Measurements from ENCODE around the gene ADAMTS8. TPM values are rescaled to one million over a fixed set of nuclear protein-coding genes. Genes with fewer than 3 reads are reported as not detected.

Gene ADAMTS8
- total RNA-seq, 6 experiments from 2014 or later, result 0.11 TPM; not detected in 5

DNA sequence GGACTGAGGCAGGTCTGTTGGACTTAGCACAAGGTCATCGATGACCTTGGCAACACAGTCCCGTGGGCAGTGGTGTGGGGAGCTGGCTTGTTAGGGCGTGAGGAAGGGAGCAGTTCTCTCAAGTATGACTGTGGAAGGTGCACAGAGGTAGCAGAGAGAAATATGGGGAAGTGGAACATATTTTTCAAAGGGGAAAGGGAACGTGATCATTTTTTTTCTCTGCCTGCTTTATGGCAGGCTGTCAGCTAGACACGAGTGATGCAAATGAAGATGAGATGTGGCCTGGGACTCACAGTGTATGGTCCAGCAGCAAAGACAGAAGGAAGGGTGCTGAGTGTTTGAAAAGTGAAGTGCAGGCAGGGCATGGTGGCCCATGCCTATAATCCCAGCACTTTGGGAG is 30.6 kb downstream of the ADAMTS8 start:
- Histone ChIP-seq H3K36me3 (no peaks in the 10 kb centered on the region), H3K9me3 (no peaks in the 10 kb centered on the region), H3K4me1 (peaks cover 0 to 11% (median 6%) of the 10 kb centered on the region in 4 donors), H3K4me3 (no peak overlapping the region), H3K27me3 (no peaks in the 10 kb centered on the region), H3K27ac (no peak overlapping the region)
- DNase-seq, result no peak
- ATAC-seq, result peak in 1 of 4 donors; percentile 7
- intact Hi-C loops (cut with DNase I), result no loop called here
- WGBS (ENCODE audit: insufficient coverage, low coverage, low lambda C conversion rate, missing lambda C conversion rate), result 40% methylated on average over 5 of the region's 5 CpGs
- TF ChIP-seq, protein P1, sequence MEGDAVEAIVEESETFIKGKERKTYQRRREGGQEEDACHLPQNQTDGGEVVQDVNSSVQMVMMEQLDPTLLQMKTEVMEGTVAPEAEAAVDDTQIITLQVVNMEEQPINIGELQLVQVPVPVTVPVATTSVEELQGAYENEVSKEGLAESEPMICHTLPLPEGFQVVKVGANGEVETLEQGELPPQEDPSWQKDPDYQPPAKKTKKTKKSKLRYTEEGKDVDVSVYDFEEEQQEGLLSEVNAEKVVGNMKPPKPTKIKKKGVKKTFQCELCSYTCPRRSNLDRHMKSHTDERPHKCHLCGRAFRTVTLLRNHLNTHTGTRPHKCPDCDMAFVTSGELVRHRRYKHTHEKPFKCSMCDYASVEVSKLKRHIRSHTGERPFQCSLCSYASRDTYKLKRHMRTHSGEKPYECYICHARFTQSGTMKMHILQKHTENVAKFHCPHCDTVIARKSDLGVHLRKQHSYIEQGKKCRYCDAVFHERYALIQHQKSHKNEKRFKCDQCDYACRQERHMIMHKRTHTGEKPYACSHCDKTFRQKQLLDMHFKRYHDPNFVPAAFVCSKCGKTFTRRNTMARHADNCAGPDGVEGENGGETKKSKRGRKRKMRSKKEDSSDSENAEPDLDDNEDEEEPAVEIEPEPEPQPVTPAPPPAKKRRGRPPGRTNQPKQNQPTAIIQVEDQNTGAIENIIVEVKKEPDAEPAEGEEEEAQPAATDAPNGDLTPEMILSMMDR (IDR thresholded peaks at IDR 0.05), result no peak
- no peak for TF ChIP-seq POLR2A (IDR thresholded peaks at IDR 0.05)

DNA sequence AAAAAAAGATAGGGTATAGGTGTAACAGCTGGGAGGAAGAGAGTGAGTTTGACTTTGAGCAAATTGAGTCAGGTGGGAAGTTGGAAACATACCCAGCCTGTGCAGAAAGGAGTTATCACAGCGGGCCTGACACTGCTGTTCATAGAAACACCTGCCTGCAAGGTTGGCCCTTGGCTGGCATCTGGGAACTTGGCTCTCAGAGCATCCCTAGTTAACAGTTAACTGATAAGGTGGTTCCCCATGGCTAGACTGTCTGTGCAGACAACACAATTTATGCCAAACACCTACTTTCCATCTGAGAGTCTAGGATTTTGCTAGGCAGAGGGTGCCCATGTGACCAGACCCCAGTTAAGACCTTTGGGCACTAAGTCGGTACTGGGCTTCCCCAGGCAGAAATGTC is 31.4 kb downstream of the ADAMTS8 start:
- intact Hi-C loops (cut with DNase I), result no loop called here
- WGBS (ENCODE audit: insufficient coverage, low coverage, low lambda C conversion rate, missing lambda C conversion rate), result 47% methylated on average over 2 of the region's 2 CpGs
- no peaks in the 10 kb centered on the region for H3K27me3 ChIP-seq
- no peaks in the 10 kb centered on the region for H3K9me3 ChIP-seq
- peaks cover 0 to 11% (median 6%) of the 10 kb centered on the region in 4 donors for H3K4me1 ChIP-seq
- H3K27ac ChIP-seq, result no peak overlapping the region
- TF ChIP-seq, protein P1 (IDR thresholded peaks at IDR 0.05), result no peak
- TF ChIP-seq POLR2A (IDR thresholded peaks at IDR 0.05), result no peak
- ATAC-seq (peak; percentile 96 to 98 (median 98)), DNase-seq (peak; percentile 57 to 84 (median 77))
- no peak overlapping the region for H3K4me3 ChIP-seq
- no peaks in the 10 kb centered on the region for H3K36me3 ChIP-seq

DNA sequence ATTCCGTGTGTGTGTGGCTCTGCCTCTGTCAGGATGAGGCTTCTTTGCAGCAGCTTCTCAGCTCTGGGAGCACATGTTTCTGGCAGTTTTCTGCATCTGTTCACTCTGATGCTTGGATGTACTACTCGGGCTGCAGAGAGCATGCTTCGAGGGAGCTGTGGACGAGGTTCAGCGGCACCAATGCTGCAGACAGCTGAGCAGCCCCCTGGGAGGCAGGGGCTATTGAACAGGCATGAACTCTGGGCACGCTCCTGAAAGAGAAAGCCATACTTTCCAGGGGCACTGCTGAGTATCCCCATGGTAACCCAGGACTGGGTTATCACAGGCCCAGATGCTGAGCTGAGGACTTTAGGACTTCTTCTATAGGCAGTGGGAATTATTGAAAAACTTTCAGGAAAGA is 33.8 kb downstream of the ADAMTS8 start:
- Histone ChIP-seq H3K27ac (no peak overlapping the region), H3K9me3 (no peaks in the 10 kb centered on the region), H3K4me1 (peaks cover 0 to 11% (median 6%) of the 10 kb centered on the region in 4 donors), H3K27me3 (no peaks in the 10 kb centered on the region), H3K36me3 (no peaks in the 10 kb centered on the region), H3K4me3 (no peak overlapping the region)
- DNase-seq (no peak), ATAC-seq (no peak)
- no peak for TF ChIP-seq POLR2A (IDR thresholded peaks at IDR 0.05)
- TF ChIP-seq, protein P1 (IDR thresholded peaks at IDR 0.05), result no peak
- intact Hi-C loops (cut with DNase I), result no loop called here
- WGBS (ENCODE audit: insufficient coverage, low coverage, low lambda C conversion rate, missing lambda C conversion rate), result 50% methylated on average over 1 of the region's 6 CpGs

DNA sequence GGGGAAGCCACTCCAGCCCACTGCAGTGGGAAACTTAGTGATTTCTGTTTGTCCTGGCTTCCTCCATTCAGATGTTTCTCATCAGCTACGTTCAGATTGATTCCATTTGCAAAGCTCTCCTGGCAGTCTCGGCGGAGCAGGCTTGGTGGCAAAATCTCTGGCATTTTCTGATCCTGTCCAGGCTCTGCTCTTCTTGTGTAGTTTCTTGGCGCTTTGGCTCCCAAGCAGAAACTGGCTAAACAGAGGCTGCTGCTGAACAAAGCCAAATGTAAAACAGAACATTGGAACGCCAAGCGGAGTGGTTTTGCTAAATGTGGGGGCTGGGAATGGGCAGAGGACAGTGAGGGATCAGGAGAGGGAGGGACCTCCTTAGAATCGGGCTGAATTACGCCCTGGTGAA is 36.7 kb downstream of the ADAMTS8 start:
- WGBS (ENCODE audit: insufficient coverage, low coverage, low lambda C conversion rate, missing lambda C conversion rate), result 78% methylated on average over 6 of the region's 8 CpGs
- no peak for ATAC-seq
- H3K4me3 ChIP-seq, result no peak overlapping the region
- no peak for DNase-seq
- H3K9me3 ChIP-seq, result no peaks in the 10 kb centered on the region
- intact Hi-C loops (cut with DNase I), result no loop called here
- no peak overlapping the region for H3K27ac ChIP-seq
- H3K4me1 ChIP-seq, result peaks cover 0 to 2% (median under 1%) of the 10 kb centered on the region in 4 donors
- no peak for TF ChIP-seq POLR2A (IDR thresholded peaks at IDR 0.05)
- no peaks in the 10 kb centered on the region for H3K27me3 ChIP-seq
- H3K36me3 ChIP-seq, result no peaks in the 10 kb centered on the region

DNA sequence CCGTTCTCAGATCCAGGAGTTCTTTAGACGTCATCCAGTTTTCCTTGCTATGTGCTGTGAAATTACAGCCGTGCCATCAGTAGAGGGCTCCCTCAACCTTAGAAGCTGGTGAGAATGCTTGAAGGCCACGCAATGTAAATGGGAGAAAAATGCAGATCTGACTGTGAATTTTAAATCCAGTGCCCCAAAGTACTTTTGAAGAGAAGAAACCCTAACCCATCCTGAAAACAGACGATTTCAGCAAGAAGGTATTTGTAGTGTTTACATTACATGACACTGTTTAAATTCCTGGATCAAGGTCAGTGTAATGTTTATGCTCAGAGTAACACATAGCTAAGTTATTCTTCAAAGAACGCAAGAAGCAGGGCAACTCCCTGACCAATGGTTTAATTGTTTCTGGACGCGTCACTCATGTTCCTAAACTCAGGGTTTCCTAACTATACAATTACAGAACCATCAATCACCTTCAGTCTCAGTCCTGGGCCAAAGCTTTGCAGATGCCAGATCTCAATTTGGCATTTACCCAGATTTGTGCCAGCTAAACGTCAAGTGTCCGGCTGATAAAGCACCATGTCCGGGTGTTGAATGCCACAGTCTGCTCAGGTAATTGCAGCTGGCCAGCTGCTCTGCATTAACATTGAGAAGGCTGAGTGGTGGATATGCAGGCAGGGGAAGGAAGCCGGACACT is 38.2 kb downstream of the ADAMTS8 start:
- 39% methylated on average over 11 of the region's 12 CpGs for WGBS (ENCODE audit: insufficient coverage, low coverage, low lambda C conversion rate, missing lambda C conversion rate)
- Histone ChIP-seq H3K27me3 (no peaks in the 10 kb centered on the region), H3K27ac (no peak overlapping the region), H3K9me3 (no peaks in the 10 kb centered on the region), H3K4me3 (no peak overlapping the region), H3K4me1 (no peaks in the 10 kb centered on the region), H3K36me3 (no peaks in the 10 kb centered on the region)
- TF ChIP-seq, protein P1 (IDR thresholded peaks at IDR 0.05), result peak in 2 of 4 donors; percentile 22 to 28
- no peak for TF ChIP-seq POLR2A (IDR thresholded peaks at IDR 0.05)
- ATAC-seq (peak in 3 of 4 donors; percentile 30 to 32 (median 31)), DNase-seq (no peak)
- intact Hi-C loops (cut with DNase I), result no loop called here

All from right lobe of liver (tissue), 6 donors.